GM08714 (cell line): ENCODE results near the gene DNER.

Source experiments
- H3K4me3 ChIP-seq: fragments of 200-500 bp; sonication (Bioruptor generic); 2 replicates; pipeline ENCODE4 v1.5.1; 2014; ENCODE audit warnings: mild to moderate bottlenecking, low read length, inconsistent platforms
- ZNF274 ChIP-seq: IDR thresholded peaks from 2 replicates; pipeline ENCODE4 v1.6.1; 2012; ENCODE audit warnings: mild to moderate bottlenecking, low read depth, low read length

Gene DNER

GRCh38 chr2:229463841-229464346, 250.5 kb downstream of the DNER start:
- TF ChIP-seq ZNF274: no peak

GRCh38 chr2:229462112-229462511, 252.2 kb downstream of the DNER start:
- no peak for TF ChIP-seq ZNF274

More at GRCh38 chr2:229463841-229464346, 250.5 kb downstream of the DNER start:
- H3K4me3 ChIP-seq: no peak overlapping the region

GRCh38 chr2:229456091-229456490, 258.3 kb downstream of the DNER start:
- no peak for TF ChIP-seq ZNF274
- H3K4me3 ChIP-seq: no peak overlapping the region

More at GRCh38 chr2:229462112-229462511, 252.2 kb downstream of the DNER start:
- no peak overlapping the region for H3K4me3 ChIP-seq

- no peak for TF ChIP-seq ZNF274
- H3K4me3 ChIP-seq: no peak overlapping the region
These were observed 259.3 kb downstream of the DNER start for GRCh38 chr2:229454934-229455631.

- H3K4me3 ChIP-seq: no peak overlapping the region
- TF ChIP-seq ZNF274: no peak
These were observed 261.1 kb downstream of the DNER start for GRCh38 chr2:229453230-229453629.

GRCh38 chr2:229451852-229452251, 262.5 kb downstream of the DNER start:
- TF ChIP-seq ZNF274: no peak

GRCh38 chr2:229447227-229447626, 267.1 kb downstream of the DNER start:
- no peak overlapping the region for H3K4me3 ChIP-seq
- TF ChIP-seq ZNF274: no peak

More at GRCh38 chr2:229451852-229452251, 262.5 kb downstream of the DNER start:
- no peak overlapping the region for H3K4me3 ChIP-seq

GRCh38 chr2:229446350-229446749, 268.0 kb downstream of the DNER start:
- no peak for TF ChIP-seq ZNF274
- H3K4me3 ChIP-seq: no peak overlapping the region

- no peak overlapping the region for H3K4me3 ChIP-seq
These were observed 268.7 kb downstream of the DNER start for GRCh38 chr2:229445501-229446211.

GRCh38 chr2:229445019-229445418, 269.3 kb downstream of the DNER start:
- no peak for TF ChIP-seq ZNF274
- H3K4me3 ChIP-seq: no peak overlapping the region

More at GRCh38 chr2:229445501-229446211, 268.7 kb downstream of the DNER start:
- TF ChIP-seq ZNF274: no peak

- H3K4me3 ChIP-seq: no peak overlapping the region
- TF ChIP-seq ZNF274: no peak
These were observed 270.6 kb downstream of the DNER start for GRCh38 chr2:229443546-229444268.

- no peak overlapping the region for H3K4me3 ChIP-seq
- TF ChIP-seq ZNF274: no peak
These were observed 271.2 kb downstream of the DNER start for GRCh38 chr2:229443141-229443540.

- no peak for TF ChIP-seq ZNF274
- no peak overlapping the region for H3K4me3 ChIP-seq
These were observed 275.8 kb downstream of the DNER start for GRCh38 chr2:229438430-229439159.

GRCh38 chr2:229437467-229437866, 276.9 kb downstream of the DNER start:
- H3K4me3 ChIP-seq: no peak overlapping the region
- TF ChIP-seq ZNF274: no peak
